ENCODE data around the gene ZC3H4.
"Not testable (repeated sequence)": the region's sequence is repeated elsewhere in the genome, so short reads cannot be mapped to it uniquely, and the experiment has no call there.

The ZC3H4 gene

GRCh38 chr19:47107953-47108746, 5.4 kb downstream of the ZC3H4 start:
- DNase-seq (ENCODE audit: low spot score), result no peak

DNA sequence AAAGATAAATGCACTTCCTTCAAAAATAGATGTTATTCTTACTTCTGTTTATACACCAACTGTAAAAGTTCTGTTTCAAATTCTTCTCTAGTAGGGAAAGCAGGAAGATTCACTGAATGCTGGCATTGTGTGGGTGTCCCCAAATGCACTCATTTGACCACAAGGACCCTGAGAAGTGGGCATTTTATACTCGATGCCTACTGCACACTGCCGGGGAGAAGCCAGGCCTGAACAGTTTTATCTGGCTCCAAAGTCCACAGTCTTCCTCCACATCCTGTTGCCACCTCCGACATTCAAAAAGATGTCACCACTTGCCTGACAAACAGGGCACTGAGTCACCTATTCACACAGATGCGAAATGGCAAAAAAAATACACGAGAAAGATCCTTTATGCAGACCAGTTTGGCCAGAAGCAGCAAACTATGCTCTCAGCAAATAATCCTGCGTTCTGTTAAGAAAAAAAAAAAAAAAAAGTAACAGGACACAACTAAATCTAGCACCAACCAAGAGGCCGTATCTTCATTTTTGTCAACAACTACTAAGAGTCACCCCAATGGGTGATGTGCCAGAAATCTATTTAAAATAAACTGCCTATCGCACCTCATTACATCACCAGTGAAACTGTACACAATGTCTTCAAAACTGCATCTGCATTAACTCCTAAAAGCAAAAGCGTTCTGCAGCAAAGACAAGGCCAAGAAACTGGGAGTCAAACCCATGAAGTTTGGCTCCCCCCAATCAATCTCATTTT, 6.2 kb downstream of the ZC3H4 start:
- no peak for DNase-seq (ENCODE audit: low spot score)

GRCh38 chr19:47106821-47107201, 6.8 kb downstream of the ZC3H4 start:
- peak; percentile 50 for DNase-seq (ENCODE audit: low spot score)

DNA sequence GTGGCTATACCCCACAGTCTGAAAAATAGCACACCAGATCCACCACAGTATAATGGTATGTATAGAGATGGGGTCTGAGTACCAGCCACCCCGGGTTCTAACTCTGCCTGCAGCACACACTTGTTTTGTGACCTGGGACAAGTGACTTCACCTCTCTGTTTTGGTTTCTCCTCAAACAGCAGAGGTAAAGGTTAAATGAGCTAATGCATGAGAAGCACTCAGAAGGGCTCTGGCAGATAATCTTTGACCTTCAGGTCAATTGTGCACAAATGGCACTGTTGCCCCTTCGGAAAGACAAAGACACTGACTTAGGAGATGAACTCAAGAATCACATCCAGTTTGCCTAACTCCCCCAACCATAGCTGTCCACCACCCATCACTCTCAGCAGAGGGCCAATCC, 7.7 kb downstream of the ZC3H4 start:
- no peak for DNase-seq (ENCODE audit: low spot score)

DNA sequence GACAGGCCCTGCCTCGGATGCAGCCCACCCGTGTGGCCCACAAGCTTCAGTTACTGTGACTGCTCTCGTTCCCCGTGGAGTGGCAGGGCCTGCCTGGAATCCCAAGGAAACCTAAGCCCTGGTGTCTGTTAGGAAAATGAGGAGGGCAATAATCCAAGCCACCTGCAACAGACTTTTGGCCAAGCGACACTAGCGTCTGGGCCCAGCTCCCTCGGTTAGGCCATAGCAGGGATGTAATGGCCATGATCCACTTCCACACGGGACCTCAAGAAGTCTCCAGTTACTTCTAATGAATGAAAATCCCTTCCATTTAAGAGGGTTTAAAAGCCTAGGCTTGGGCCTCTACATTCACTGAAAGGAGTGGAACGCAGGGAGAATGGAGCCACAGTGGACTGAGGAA, 8.9 kb downstream of the ZC3H4 start:
- DNase-seq (ENCODE audit: low spot score), result no peak

DNA sequence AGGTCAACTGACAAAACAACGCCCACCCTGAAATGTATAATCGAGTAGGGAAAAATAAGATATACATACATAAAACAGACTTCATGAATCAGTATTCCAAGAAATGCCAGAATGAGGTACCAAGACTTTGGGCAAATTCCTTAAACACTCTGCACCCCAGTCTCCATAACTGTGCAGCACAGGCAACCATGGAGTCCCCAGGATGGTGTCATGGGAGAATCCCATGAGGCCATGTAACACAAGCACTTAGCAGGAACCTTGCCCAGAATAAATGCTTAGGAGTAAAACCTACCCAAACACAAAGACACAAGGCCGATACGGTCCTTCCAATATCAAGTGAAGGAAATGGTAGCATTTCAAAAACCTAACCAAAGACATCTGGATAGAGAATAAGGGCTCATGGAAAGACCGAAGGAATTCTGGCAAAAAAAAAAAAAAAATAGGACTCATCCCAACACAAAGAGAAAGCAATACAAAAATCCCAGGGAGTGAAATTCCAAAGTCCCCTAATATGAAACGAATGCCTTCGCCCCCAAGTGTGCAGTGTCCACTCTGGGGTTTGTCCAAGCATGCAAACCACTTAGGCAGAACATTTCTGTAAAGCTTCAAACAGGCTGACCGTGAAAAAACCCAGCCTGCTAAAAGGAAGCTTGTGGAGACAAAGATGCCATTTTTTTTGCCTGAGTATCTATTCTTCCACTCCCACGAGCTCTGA, 11.1 kb downstream of the ZC3H4 start:
- DNase-seq (ENCODE audit: low spot score), result no peak

- DNase-seq (ENCODE audit: low spot score), result not testable (repeated sequence)
These were observed 12.5 kb downstream of the ZC3H4 start for GRCh38 chr19:47101116-47101515.

DNA sequence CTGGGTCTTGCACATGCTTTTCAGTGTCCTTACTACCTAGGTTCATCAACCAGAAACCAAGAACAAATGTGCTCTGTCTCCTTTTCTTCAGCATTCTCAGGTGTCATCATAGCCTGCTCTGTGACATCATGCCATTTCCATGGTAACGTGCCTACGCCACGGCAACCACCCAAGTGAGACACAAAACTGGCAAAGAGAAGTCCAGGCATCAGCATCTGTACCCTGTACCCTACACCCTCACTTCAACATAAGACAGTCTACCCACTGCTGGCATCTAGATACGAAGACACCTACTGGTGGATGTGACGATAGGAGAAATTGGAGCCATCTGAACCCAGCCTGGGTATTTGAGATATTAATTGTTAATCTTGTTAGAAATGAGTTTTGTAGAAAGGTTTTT, 13.3 kb downstream of the ZC3H4 start:
- no peak for DNase-seq (ENCODE audit: low spot score)

DNA sequence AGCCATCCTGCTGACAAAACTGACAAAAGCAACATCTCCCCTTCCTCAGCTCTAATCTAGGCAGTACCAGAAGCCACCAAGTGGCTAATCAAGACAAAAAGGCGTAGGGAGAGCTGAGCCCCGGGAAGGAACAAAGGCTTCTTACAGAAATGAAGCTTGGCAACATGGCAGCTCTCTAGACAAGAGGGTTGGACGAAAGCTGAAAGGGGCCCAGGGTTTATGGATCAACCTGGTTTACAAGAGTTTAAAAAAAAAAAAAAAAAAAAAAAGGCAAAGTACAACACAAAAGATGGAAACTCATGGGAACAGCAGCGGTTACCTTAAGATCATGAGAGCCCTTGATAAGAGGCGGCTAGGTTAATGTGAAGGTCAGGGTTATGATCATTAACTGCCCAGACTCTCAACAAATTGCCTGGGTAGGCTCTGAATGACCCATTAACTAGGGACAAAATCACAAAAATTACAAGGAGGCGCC, 14.0 kb downstream of the ZC3H4 start:
- DNase-seq (ENCODE audit: low spot score), result no peak

DNA sequence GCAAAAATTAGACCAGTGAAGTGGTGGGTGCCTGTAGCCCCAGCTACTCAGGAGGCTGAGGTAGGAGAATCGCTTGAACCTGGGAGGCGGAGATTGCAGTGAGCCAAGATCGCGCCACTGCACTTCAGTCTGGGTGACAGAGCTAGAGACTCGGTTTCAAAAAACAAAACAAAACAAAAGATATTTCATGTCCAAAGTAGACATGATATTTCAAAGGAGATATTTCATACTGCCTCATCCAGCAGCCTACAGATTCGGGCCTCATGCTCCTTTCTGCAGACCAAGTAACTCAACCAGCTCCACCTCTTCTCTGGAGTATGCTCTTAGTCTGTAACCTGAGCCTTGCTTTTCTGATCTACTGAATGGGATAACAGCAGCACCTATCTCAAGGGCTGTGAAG, 15.0 kb downstream of the ZC3H4 start:
- DNase-seq (ENCODE audit: low spot score), result no peak

DNA sequence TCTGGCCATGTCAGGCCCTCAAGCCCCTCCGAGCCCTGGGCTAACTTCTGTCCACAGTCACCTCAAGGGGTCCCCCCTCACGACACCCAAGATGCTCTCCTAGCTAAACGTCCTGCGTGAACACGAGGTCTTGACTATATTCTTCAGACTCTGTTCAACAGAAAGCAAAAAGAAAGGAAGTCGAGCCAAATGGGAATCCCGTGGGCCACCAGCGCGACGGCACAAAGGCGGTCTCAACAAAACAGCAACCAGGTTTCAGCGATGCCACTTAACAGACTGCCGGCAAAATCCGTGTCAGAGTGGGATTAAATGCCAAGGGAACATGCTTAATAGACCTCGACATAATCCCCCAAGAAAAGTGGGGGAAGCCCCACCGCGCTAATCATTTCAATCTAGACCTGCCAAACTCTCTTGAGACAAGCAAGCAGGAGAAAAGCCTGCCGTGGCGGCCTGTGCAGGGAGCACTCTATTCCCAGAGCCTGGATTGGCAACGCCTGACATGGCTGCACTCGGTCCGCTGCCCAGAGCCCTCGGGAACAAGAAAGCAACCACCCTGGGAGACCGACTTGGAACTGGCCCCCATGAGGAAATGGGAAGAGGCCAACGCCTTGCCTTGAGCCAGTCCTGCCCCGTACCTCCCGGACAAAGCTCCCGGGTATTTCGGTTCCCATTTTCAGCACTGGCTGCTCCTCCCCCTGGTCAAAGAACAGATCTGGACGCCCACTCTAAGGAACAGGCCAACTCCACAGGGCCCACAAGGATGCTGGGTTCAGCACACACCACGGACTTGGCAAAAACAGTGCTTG, 16.0 kb downstream of the ZC3H4 start:
- peak; percentile 53 for DNase-seq (ENCODE audit: low spot score)

GRCh38 chr19:47096721-47097120, 16.9 kb downstream of the ZC3H4 start:
- no peak for DNase-seq (ENCODE audit: low spot score)

DNA sequence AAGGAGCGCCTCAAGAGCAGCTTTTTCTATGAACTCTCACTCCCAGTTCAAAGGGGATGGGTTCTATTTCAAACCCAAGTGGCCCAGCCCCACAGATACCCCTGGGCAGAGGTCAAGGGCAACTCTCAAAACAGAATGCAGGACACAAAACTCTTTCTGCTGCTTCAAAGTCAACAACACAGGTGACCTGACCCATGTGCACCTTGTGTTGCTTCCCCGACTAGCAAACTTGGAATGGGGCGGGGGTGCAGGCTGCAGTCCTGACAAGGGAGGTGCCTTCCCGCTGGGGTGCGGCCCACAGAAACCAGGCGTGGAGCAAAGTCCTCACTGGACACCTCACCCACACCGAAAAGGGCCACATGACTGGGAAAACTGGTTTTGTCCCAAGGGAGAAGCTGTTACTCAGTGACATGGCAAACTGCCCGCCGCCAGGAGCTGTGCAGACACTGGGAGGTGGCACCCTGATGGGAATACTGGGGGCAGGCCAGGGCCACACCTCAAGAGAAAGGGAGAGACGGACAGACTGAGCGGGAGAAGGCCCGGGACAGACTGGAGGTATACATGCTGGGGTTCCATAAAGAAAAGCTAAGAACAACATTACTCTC, 17.4 kb downstream of the ZC3H4 start:
- DNase-seq (ENCODE audit: low spot score), result no peak

DNA sequence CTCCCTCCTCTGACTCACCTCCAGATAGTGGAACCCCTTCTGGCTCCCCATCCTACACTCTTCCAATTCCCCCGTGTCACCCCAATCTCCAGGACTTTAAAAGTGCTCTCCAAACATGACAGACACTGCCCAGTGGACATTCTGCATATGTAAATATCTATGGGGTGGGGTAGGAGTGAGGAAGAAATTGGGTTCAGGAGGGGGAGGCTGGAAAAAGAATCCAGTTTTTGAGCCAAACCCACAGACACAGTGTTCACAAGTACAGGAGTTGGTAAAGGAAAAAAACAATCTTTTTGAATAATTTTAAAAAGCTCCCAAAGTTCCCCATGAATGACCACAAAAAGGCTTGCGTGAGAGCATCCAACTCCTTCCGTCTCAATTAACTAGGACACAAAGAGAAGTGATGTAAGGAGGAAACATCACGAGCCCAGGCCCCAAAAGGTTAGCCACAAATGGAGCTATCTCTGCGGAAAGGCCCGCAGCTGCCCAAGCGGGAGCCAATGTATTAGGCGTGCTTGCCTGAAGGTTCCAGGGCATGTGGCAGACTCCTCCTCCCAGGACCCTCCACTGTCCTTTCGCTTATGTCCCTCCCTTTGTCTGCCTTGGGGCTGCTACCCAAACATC, 18.0 kb downstream of the ZC3H4 start:
- no peak for DNase-seq (ENCODE audit: low spot score)

- no peak for DNase-seq (ENCODE audit: low spot score)
These were observed 18.8 kb downstream of the ZC3H4 start for GRCh38 chr19:47094557-47095475.

DNA sequence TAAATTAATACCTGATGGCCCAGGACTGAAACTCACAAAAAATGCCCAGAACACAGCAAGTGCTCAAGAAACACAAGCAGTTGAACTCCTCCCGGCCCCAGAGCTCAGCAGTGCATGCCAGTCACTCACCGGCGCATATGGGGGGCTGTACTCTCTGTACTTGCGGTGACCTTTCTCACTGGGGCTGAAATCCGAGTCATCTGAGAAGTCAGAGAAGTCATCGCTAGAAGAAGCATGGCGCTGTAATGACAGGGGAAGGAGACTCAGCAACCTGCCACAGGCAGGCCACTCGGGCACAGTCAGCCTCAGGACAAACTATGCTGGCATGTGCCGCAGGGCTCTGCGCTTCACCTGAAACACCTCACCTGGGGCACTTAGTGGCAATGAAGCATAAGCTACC, 19.7 kb downstream of the ZC3H4 start:
- no peak for DNase-seq (ENCODE audit: low spot score)

GRCh38 chr19:47093254-47093653, 20.3 kb downstream of the ZC3H4 start:
- DNase-seq (ENCODE audit: low spot score), result no peak

DNA sequence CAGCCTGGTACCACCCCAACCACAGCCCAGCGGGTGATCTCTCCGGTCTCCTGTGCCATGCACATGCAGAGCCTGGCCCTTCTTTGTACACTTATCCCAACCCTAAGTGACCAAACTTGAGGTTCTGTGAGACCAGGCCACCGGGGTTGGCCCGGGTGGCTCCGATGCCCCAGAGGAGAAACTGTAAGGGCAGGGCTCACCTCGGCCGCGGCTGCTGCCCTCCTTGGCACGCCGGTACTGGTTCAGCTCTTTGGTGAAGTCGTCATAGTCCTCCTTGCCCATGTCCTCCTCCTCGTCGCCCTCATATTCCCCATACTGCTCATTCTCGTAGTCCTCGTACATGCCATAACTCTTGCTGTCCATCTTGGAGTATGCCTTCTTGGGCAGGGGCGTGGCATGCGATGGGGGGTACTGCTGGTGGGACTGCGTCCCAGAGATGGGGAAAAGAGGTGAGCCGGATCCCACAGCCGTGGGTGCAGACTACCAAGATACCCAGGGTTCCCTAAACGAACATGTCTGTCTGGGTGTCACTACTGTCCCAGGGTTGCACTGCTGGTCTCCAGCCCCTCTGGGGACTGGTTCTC, 23.7 kb downstream of the ZC3H4 start:
- DNase-seq (ENCODE audit: low spot score), result no peak

DNA sequence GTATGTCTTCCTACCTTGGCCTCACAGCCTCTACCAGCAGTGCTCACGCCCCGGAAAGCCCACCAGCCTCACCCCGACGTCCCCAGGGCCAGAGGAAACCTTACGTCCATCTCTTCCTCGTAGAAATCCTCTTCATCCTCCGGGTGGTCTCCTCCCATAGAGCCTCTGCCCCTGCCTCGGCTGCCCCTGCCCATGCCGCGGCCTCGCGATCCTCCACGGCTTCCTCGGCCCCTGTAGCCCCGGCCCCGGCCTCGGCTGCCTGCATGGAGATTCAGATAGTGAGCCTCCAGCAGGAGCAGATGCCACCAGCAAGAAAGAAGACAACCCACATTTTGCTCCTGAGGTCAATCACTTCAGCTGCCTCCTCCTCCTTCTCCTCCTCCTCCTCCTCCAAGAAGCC, 27.3 kb downstream of the ZC3H4 start:
- DNase-seq (ENCODE audit: low spot score), result no peak

Measured in GM03348 (cell line).